HEK293 (cell line): ENCODE measurements around the gene USP17L15.
"Not testable (repeated sequence)": the region's sequence is repeated elsewhere in the genome, so short reads cannot be mapped to it uniquely, and the experiment has no call there.

ENCODE experiments used
- SCRT2 ChIP-seq: fragments of 450-650 bp; formaldehyde crosslinking; IDR thresholded peaks from 2 replicates; pipeline ENCODE4 v1.5.1; 2016; ENCODE audit warnings: missing biosample characterization, missing genetic modification characterization
- YY1 ChIP-seq: fragments of 450-650 bp; formaldehyde crosslinking; IDR thresholded peaks from 2 replicates; pipeline ENCODE4 v1.5.1; 2018; ENCODE audit warnings: missing biosample characterization, missing genetic modification characterization
- ZNF335 ChIP-seq: fragments of 450-650 bp; formaldehyde crosslinking; conservative IDR thresholded peaks from 2 replicates; pipeline ENCODE4 v1.5.1; 2016; ENCODE audit warnings: missing biosample characterization, missing genetic modification characterization
- TF ChIP-seq, protein P1 (sequence below): fragments of 450-650 bp; formaldehyde crosslinking; IDR thresholded peaks from 2 replicates; pipeline ENCODE4 v1.5.1; 2016; ENCODE audit warnings: missing biosample characterization, missing genetic modification characterization
- TF ChIP-seq, protein P2 (sequence below): fragments of 450-650 bp; formaldehyde crosslinking; IDR thresholded peaks from 2 replicates; pipeline ENCODE4 v1.5.1; 2016; ENCODE audit warnings: missing biosample characterization, missing genetic modification characterization

DNA sequence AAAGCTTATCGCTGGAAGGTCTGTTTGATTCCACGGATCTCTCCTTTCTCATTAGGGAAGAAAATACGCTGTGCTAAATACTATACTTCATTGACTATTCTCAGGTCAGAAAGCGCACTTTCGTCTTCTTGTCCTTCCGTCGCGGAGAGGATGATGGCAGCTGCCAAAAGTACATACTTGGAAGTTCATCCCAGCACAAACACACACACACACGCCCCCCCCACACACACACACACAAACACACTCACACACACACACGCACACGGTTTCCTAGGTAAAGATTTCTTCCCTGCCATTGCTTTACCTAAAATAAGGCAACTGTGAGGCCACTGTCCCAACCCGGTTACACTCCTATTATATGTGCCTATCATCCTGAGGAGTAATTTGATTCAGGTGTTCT lies 4.3 kb downstream of the USP17L15 start:
- TF ChIP-seq, protein P1, sequence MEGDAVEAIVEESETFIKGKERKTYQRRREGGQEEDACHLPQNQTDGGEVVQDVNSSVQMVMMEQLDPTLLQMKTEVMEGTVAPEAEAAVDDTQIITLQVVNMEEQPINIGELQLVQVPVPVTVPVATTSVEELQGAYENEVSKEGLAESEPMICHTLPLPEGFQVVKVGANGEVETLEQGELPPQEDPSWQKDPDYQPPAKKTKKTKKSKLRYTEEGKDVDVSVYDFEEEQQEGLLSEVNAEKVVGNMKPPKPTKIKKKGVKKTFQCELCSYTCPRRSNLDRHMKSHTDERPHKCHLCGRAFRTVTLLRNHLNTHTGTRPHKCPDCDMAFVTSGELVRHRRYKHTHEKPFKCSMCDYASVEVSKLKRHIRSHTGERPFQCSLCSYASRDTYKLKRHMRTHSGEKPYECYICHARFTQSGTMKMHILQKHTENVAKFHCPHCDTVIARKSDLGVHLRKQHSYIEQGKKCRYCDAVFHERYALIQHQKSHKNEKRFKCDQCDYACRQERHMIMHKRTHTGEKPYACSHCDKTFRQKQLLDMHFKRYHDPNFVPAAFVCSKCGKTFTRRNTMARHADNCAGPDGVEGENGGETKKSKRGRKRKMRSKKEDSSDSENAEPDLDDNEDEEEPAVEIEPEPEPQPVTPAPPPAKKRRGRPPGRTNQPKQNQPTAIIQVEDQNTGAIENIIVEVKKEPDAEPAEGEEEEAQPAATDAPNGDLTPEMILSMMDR (tag by site-specific recombination) = not testable (repeated sequence)
- not testable (repeated sequence) for TF ChIP-seq ZNF335, SCRT2, YY1 (tag by site-specific recombination)
- TF ChIP-seq, protein P2, sequence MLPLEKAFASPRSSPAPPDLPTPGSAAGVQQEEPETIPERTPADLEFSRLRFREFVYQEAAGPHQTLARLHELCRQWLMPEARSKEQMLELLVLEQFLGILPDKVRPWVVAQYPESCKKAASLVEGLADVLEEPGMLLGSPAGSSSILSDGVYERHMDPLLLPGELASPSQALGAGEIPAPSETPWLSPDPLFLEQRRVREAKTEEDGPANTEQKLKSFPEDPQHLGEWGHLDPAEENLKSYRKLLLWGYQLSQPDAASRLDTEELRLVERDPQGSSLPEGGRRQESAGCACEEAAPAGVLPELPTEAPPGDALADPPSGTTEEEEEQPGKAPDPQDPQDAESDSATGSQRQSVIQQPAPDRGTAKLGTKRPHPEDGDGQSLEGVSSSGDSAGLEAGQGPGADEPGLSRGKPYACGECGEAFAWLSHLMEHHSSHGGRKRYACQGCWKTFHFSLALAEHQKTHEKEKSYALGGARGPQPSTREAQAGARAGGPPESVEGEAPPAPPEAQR (tag by site-specific recombination) = not testable (repeated sequence)
